T-helper 2 cell treated with Interferon-gamma antibody and Interleukin-4, amounts not matched to agents 5 μg/mL and 100 μg/mL, for 36 hours (primary cell): ENCODE measurements around the gene PSMB10.
A peak's percentile ranks its signal among the peaks of the same experiment; 100 is the strongest.

Source experiments
- DNase-seq: peaks from one replicate; pipeline ENCODE4 v3.0.0; 2021; ENCODE audit warnings: low spot score
- H3K27ac Mint-ChIP-seq: one replicate; pipeline ENCODE4 v1.8.0; 2021; ENCODE audit warnings: mild to moderate bottlenecking, mixed read lengths
- H3K27me3 Mint-ChIP-seq: one replicate; pipeline ENCODE4 v1.8.0; 2021; ENCODE audit warnings: low read depth, mixed read lengths
- H3K36me3 Mint-ChIP-seq: one replicate; pipeline ENCODE4 v1.8.0; 2021; ENCODE audit warnings: low read depth, mixed read lengths
- H3K4me1 Mint-ChIP-seq: one replicate; pipeline ENCODE4 v1.8.0; 2021; ENCODE audit warnings: low read depth, mixed read lengths
- H3K4me3 Mint-ChIP-seq: one replicate; pipeline ENCODE4 v1.8.0; 2022; ENCODE audit warnings: mild to moderate bottlenecking, moderate library complexity, mixed read lengths
- H3K9me3 Mint-ChIP-seq: one replicate; pipeline ENCODE4 v1.8.0; 2021; ENCODE audit warnings: mixed read lengths

The PSMB10 gene

GRCh38 chr16:67967958-67968399 is 31.3 kb upstream of the PSMB10 start:
- Mint-ChIP-seq H3K36me3 (peaks cover 3% of the 10 kb centered on the region), H3K4me3 (peak overlapping the region; percentile 99), H3K27ac (peak overlapping the region; percentile 97), H3K4me1 (peaks cover 19% of the 10 kb centered on the region), H3K27me3 (no peaks in the 10 kb centered on the region), H3K9me3 (no peaks in the 10 kb centered on the region)
- DNase-seq, result peak; percentile 38

- peaks cover 6% of the 10 kb centered on the region for H3K36me3 Mint-ChIP-seq
- no peaks in the 10 kb centered on the region for H3K9me3 Mint-ChIP-seq
- DNase-seq, result peak; percentile 21
- H3K4me3 Mint-ChIP-seq, result peak overlapping the region; percentile 99
- peaks cover 19% of the 10 kb centered on the region for H3K4me1 Mint-ChIP-seq
- no peaks in the 10 kb centered on the region for H3K27me3 Mint-ChIP-seq
- H3K27ac Mint-ChIP-seq, result peak overlapping the region; percentile 97
Observed at GRCh38 chr16:67967183-67967957, 30.7 kb upstream of the PSMB10 start.

- no peaks in the 10 kb centered on the region for H3K9me3 Mint-ChIP-seq
- H3K36me3 Mint-ChIP-seq, result peaks cover 12% of the 10 kb centered on the region
- H3K27ac Mint-ChIP-seq, result peak overlapping the region; percentile 97
- no peak for DNase-seq
- peaks cover 19% of the 10 kb centered on the region for H3K4me1 Mint-ChIP-seq
- no peaks in the 10 kb centered on the region for H3K27me3 Mint-ChIP-seq
- H3K4me3 Mint-ChIP-seq, result peak overlapping the region; percentile 99
Observed at GRCh38 chr16:67966549-67967182, 30.0 kb upstream of the PSMB10 start.

GRCh38 chr16:67965668-67966548 is 29.3 kb upstream of the PSMB10 start:
- DNase-seq, result no peak
- Mint-ChIP-seq H3K27ac (no peak overlapping the region), H3K9me3 (no peaks in the 10 kb centered on the region), H3K27me3 (no peaks in the 10 kb centered on the region), H3K36me3 (peaks cover 13% of the 10 kb centered on the region), H3K4me1 (peaks cover 19% of the 10 kb centered on the region), H3K4me3 (peak overlapping the region; percentile 49)

- H3K4me3 Mint-ChIP-seq, result no peak overlapping the region
- H3K4me1 Mint-ChIP-seq, result peaks cover 16% of the 10 kb centered on the region
- peaks cover 16% of the 10 kb centered on the region for H3K36me3 Mint-ChIP-seq
- H3K9me3 Mint-ChIP-seq, result no peaks in the 10 kb centered on the region
- no peak overlapping the region for H3K27ac Mint-ChIP-seq
- no peaks in the 10 kb centered on the region for H3K27me3 Mint-ChIP-seq
- no peak for DNase-seq
Observed at GRCh38 chr16:67964477-67965131, 28.0 kb upstream of the PSMB10 start.

GRCh38 chr16:67963662-67964321 is 27.1 kb upstream of the PSMB10 start:
- H3K4me1 Mint-ChIP-seq, result peaks cover 13% of the 10 kb centered on the region
- H3K27me3 Mint-ChIP-seq, result no peaks in the 10 kb centered on the region
- DNase-seq, result no peak
- no peak overlapping the region for H3K4me3 Mint-ChIP-seq
- H3K36me3 Mint-ChIP-seq, result peaks cover 16% of the 10 kb centered on the region
- H3K9me3 Mint-ChIP-seq, result no peaks in the 10 kb centered on the region
- no peak overlapping the region for H3K27ac Mint-ChIP-seq

- peaks cover 19% of the 10 kb centered on the region for H3K36me3 Mint-ChIP-seq
Observed at GRCh38 chr16:67963292-67963661, 26.6 kb upstream of the PSMB10 start.

GRCh38 chr16:67962135-67962534 is 25.5 kb upstream of the PSMB10 start:
- peaks cover 22% of the 10 kb centered on the region for H3K36me3 Mint-ChIP-seq
- H3K27me3 Mint-ChIP-seq, result no peaks in the 10 kb centered on the region
- H3K4me1 Mint-ChIP-seq, result peaks cover 8% of the 10 kb centered on the region
- no peak for DNase-seq
- H3K9me3 Mint-ChIP-seq, result no peaks in the 10 kb centered on the region
- H3K4me3 Mint-ChIP-seq, result no peak overlapping the region
- H3K27ac Mint-ChIP-seq, result no peak overlapping the region

More at GRCh38 chr16:67963292-67963661, 26.6 kb upstream of the PSMB10 start:
- Mint-ChIP-seq H3K27me3 (no peaks in the 10 kb centered on the region), H3K27ac (no peak overlapping the region), H3K9me3 (no peaks in the 10 kb centered on the region), H3K4me1 (peaks cover 13% of the 10 kb centered on the region), H3K4me3 (no peak overlapping the region)
- DNase-seq, result no peak

- H3K9me3 Mint-ChIP-seq, result no peaks in the 10 kb centered on the region
- no peak for DNase-seq
- H3K36me3 Mint-ChIP-seq, result peaks cover 22% of the 10 kb centered on the region
- no peak overlapping the region for H3K27ac Mint-ChIP-seq
- no peak overlapping the region for H3K4me3 Mint-ChIP-seq
- H3K4me1 Mint-ChIP-seq, result peaks cover 4% of the 10 kb centered on the region
- H3K27me3 Mint-ChIP-seq, result no peaks in the 10 kb centered on the region
Observed at GRCh38 chr16:67961551-67961957, 24.9 kb upstream of the PSMB10 start.

- no peak for DNase-seq
- Mint-ChIP-seq H3K9me3 (no peaks in the 10 kb centered on the region), H3K4me3 (no peak overlapping the region), H3K36me3 (peaks cover 19% of the 10 kb centered on the region), H3K27ac (peak overlapping the region; percentile 42), H3K27me3 (no peaks in the 10 kb centered on the region), H3K4me1 (no peaks in the 10 kb centered on the region)
Observed at GRCh38 chr16:67959536-67960329, 23.1 kb upstream of the PSMB10 start.

GRCh38 chr16:67957622-67958021 is 21.0 kb upstream of the PSMB10 start:
- Mint-ChIP-seq H3K27me3 (no peaks in the 10 kb centered on the region), H3K4me1 (no peaks in the 10 kb centered on the region), H3K27ac (no peak overlapping the region), H3K4me3 (no peak overlapping the region), H3K36me3 (peaks cover 16% of the 10 kb centered on the region), H3K9me3 (no peaks in the 10 kb centered on the region)
- no peak for DNase-seq

GRCh38 chr16:67954421-67955196 is 18.0 kb upstream of the PSMB10 start:
- no peak for DNase-seq
- H3K4me1 Mint-ChIP-seq, result no peaks in the 10 kb centered on the region
- peaks cover 12% of the 10 kb centered on the region for H3K36me3 Mint-ChIP-seq
- no peaks in the 10 kb centered on the region for H3K27me3 Mint-ChIP-seq
- peak overlapping the region; percentile 45 for H3K27ac Mint-ChIP-seq
- H3K4me3 Mint-ChIP-seq, result no peak overlapping the region
- H3K9me3 Mint-ChIP-seq, result no peaks in the 10 kb centered on the region
